Measurements from ENCODE around the gene CIAPIN1.

The CIAPIN1 gene

GRCh38 chr16:57381791-57382534, 65.2 kb downstream of the CIAPIN1 start:
- DNase-seq, result no peak

- DNase-seq, result peak; percentile 65
These were observed 66.3 kb downstream of the CIAPIN1 start for GRCh38 chr16:57380671-57381462.

- no peak for DNase-seq
These were observed 67.6 kb downstream of the CIAPIN1 start for GRCh38 chr16:57379579-57379978.

All from hematopoietic multipotent progenitor cell treated with erythropoietin and hydrocortisone succinate and interleukin-3 and kit ligand, for 6 days (in vitro differentiated cells).